ENCODE results near the gene LACTB.

LACTB gene

GRCh38 chr15:63083541-63083940 lies 38.1 kb upstream of the LACTB start:
- Histone ChIP-seq H2AFZ (ENCODE audit: low read length) (no peak overlapping the region), H3K4me2 (ENCODE audit: low read length) (no peak overlapping the region), H3K4me3 (ENCODE audit: low read depth, low read length, poor library complexity, severe bottlenecking) (no peak overlapping the region), H3K27ac (ENCODE audit: low read depth, low read length, poor library complexity, severe bottlenecking) (no peak overlapping the region), H3K36me3 (ENCODE audit: insufficient read depth, low read length) (no peaks in the 10 kb centered on the region), H3K27me3 (ENCODE audit: insufficient read depth, low read length) (no peaks in the 10 kb centered on the region), H3K79me2 (ENCODE audit: insufficient read depth, low read length) (no peaks in the 10 kb centered on the region), H3K9ac (ENCODE audit: low read length) (no peak overlapping the region), H4K20me1 (ENCODE audit: insufficient read depth, low read length) (no peaks in the 10 kb centered on the region), H3F3A (ENCODE audit: insufficient read depth, low read length) (no peaks in the 10 kb centered on the region), H3K4me1 (ENCODE audit: insufficient read depth, low read length, severe bottlenecking) (no peaks in the 10 kb centered on the region), H3K9me3 (ENCODE audit: low read length) (no peaks in the 10 kb centered on the region), H3K9me2 (ENCODE audit: low read depth, low read length) (no peaks in the 10 kb centered on the region)
- TF ChIP-seq EZH2 (IDR thresholded peaks at IDR 0.05; ENCODE audit: borderline replicate concordance, low read length) (no peak), CTCF (IDR thresholded peaks at IDR 0.05; ENCODE audit: low read length) (no peak)

DNA sequence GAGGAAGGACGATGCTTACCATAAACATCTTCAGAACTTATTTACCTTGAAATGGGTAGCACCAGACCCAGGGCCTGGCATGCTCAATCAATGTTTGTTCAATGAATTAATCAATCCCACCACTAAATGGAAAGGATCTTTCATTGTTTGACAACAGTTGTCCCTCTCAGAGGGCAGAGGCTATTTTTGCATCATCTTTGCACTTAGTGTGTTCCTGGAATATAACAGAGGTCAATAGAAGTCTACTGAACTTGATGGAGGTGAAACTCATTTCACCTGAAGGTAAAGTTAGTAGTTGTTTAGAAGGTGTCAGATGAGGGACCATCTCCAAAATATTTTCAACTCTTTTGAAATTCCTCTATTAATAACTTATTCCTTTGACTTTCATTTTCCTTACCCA lies 36.9 kb upstream of the LACTB start:
- Histone ChIP-seq H3K27ac (ENCODE audit: low read depth, low read length, poor library complexity, severe bottlenecking) (no peak overlapping the region), H3K79me2 (ENCODE audit: insufficient read depth, low read length) (no peaks in the 10 kb centered on the region)

DNA sequence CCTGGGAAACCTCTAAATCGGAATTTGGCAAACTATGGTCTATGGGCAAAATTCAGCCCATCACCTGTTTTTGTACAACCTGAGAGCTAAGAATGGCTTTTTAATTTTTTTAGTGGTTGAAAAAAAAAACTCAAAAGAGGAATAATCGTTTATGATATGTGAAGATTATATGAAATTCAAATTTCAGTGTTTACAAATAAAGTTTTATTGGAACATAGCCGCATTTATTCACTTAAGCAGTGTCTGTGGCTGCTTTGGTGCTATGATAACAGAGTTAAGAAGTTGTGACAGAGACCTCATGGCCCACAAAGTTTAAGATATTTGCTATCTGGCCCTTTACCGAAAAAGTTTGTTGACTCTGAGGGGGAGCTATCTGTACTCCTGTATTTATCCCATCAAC lies 36.4 kb upstream of the LACTB start:
- H3K79me2 ChIP-seq (ENCODE audit: insufficient read depth, low read length): no peaks in the 10 kb centered on the region
- H3K27ac ChIP-seq (ENCODE audit: low read depth, low read length, poor library complexity, severe bottlenecking): no peak overlapping the region
- TF ChIP-seq EZH2 (IDR thresholded peaks at IDR 0.05; ENCODE audit: borderline replicate concordance, low read length) (no peak), CTCF (IDR thresholded peaks at IDR 0.05; ENCODE audit: low read length) (no peak)
- no peak overlapping the region for H2AFZ ChIP-seq (ENCODE audit: low read length)
- no peak overlapping the region for H3K4me3 ChIP-seq (ENCODE audit: low read depth, low read length, poor library complexity, severe bottlenecking)
- H3F3A ChIP-seq (ENCODE audit: insufficient read depth, low read length): no peaks in the 10 kb centered on the region
- H3K27me3 ChIP-seq (ENCODE audit: insufficient read depth, low read length): no peaks in the 10 kb centered on the region
- no peak overlapping the region for H3K9ac ChIP-seq (ENCODE audit: low read length)
- no peaks in the 10 kb centered on the region for H3K4me1 ChIP-seq (ENCODE audit: insufficient read depth, low read length, severe bottlenecking)
- no peaks in the 10 kb centered on the region for H4K20me1 ChIP-seq (ENCODE audit: insufficient read depth, low read length)
- no peaks in the 10 kb centered on the region for H3K36me3 ChIP-seq (ENCODE audit: insufficient read depth, low read length)
- H3K9me3 ChIP-seq (ENCODE audit: low read length): no peaks in the 10 kb centered on the region
- H3K4me2 ChIP-seq (ENCODE audit: low read length): no peak overlapping the region
- no peaks in the 10 kb centered on the region for H3K9me2 ChIP-seq (ENCODE audit: low read depth, low read length)

More for the DNA sequence above, 36.9 kb upstream of the LACTB start:
- H3K4me3 ChIP-seq (ENCODE audit: low read depth, low read length, poor library complexity, severe bottlenecking): no peak overlapping the region
- H2AFZ ChIP-seq (ENCODE audit: low read length): no peak overlapping the region
- no peaks in the 10 kb centered on the region for H3K9me3 ChIP-seq (ENCODE audit: low read length)
- no peak for TF ChIP-seq CTCF (IDR thresholded peaks at IDR 0.05; ENCODE audit: low read length)
- TF ChIP-seq EZH2 (IDR thresholded peaks at IDR 0.05; ENCODE audit: borderline replicate concordance, low read length): no peak
- no peaks in the 10 kb centered on the region for H3F3A ChIP-seq (ENCODE audit: insufficient read depth, low read length)
- H3K9ac ChIP-seq (ENCODE audit: low read length): no peak overlapping the region
- no peaks in the 10 kb centered on the region for H3K9me2 ChIP-seq (ENCODE audit: low read depth, low read length)
- H3K4me2 ChIP-seq (ENCODE audit: low read length): no peak overlapping the region
- no peaks in the 10 kb centered on the region for H3K4me1 ChIP-seq (ENCODE audit: insufficient read depth, low read length, severe bottlenecking)
- H3K36me3 ChIP-seq (ENCODE audit: insufficient read depth, low read length): no peaks in the 10 kb centered on the region
- H4K20me1 ChIP-seq (ENCODE audit: insufficient read depth, low read length): no peaks in the 10 kb centered on the region
- H3K27me3 ChIP-seq (ENCODE audit: insufficient read depth, low read length): no peaks in the 10 kb centered on the region
